Measurements from ENCODE around the gene XYLB.

GRCh38 chr3:38454178-38454883, 107.7 kb downstream of the XYLB start:
- TF ChIP-seq SP1 (IDR thresholded peaks at IDR 0.05) (no peak), ARNT (IDR thresholded peaks at IDR 0.05) (no peak), TARDBP (IDR thresholded peaks at IDR 0.05) (no peak), FOXK2 (IDR thresholded peaks at IDR 0.05) (no peak), BHLHE40 (IDR thresholded peaks at IDR 0.05; ENCODE audit: borderline replicate concordance) (no peak)

Data from HEK293T (cell line).